Psoas muscle (tissue), 8 donors: ENCODE measurements around the gene GAB2. TPM values are rescaled to one million over a fixed set of nuclear protein-coding genes. Genes with fewer than 3 reads are reported as not detected.

Source experiments
- ATAC-seq, 4 donors: fragments of 200-7000 bp; cut with Tn5 transposase; one replicate each; pipeline ENCODE4 v1.9.1; 2020; ENCODE audit warnings: moderate library complexity in 3 of 4, mild to moderate bottlenecking in 2 of 4
- DNase-seq, 2 donors: peaks; one replicate each; pipeline ENCODE4 v3.0.0-alpha.2; 2020
- H3K27ac ChIP-seq: fragments of 200-600 bp; one replicate; pipeline ENCODE4 v1.8.0; 2022
- H3K27me3 ChIP-seq, 3 donors: fragments of 200-600 bp in 1 of 3; one replicate each; pipeline versions ENCODE4 v1.6.1 to v1.8.0; 2013 to 2022; ENCODE audit warnings: low read length in 2 of 3, mild to moderate bottlenecking in 2 of 3, moderate library complexity in 1 of 3; ENCODE audit not compliant: insufficient read depth in 3 of 3
- H3K36me3 ChIP-seq, 2 donors: fragments of 200-600 bp in 1 of 2; one replicate each; pipeline versions ENCODE4 v1.6.1 to v1.8.0; 2013 to 2022; ENCODE audit warnings: low read depth in 1 of 2, mild to moderate bottlenecking in 1 of 2, moderate library complexity in 1 of 2; ENCODE audit not compliant: insufficient read depth in 1 of 2
- H3K4me1 ChIP-seq: fragments of 200-600 bp; one replicate; pipeline ENCODE4 v1.8.0; 2022
- H3K4me3 ChIP-seq: fragments of 200-600 bp; one replicate; pipeline ENCODE4 v1.8.0; 2022; ENCODE audit warnings: mild to moderate bottlenecking
- H3K9me3 ChIP-seq: fragments of 200-600 bp; one replicate; pipeline ENCODE4 v1.8.0; 2022
- CTCF ChIP-seq: fragments of 200-600 bp; IDR thresholded peaks from one replicate; pipeline ENCODE4 v1.8.0; 2022; ENCODE audit warnings: antibody characterized with exemption
- WGBS, 3 donors: extraction: QIAGEN DNeasy Blood & Tissue Kit; methylation state at CpG; one replicate each; pipeline versions ENCODE4 v1.1.6 to v1.1.7; 2013; 5-methylcytosine and 5-hydroxymethylcytosine counted together
- intact Hi-C, 2 donors: fragments of 100-400 bp; cut with DNase I; formaldehyde crosslinking; loops; one replicate each; pipeline versions ENCODE4 v1.11.0 to v1.14.2; 2022
- polyA plus RNA-seq, 3 donors: library from polyadenylated mRNA; stranded (reverse); fragments of 200-250 nt; gene quantifications; one replicate each; pipeline ENCODE4 v1.2.3, GENCODE V29; 2013
- total RNA-seq, 4 donors: library from RNA; stranded (reverse); fragmentation: NEBNext Ultra II Directional in 2 of 4; extraction: Animal tissue kit (Norgen Biotek cat#: 25700) in 2 of 4; gene quantifications; one replicate each; pipeline versions ENCODE4 v1.2.1 to v1.2.4, GENCODE V29; 2021 to 2023
- donor health status: healthy with polysubstance abuse.
- donor health status: DM: no; HTN: no; CAD: no; lungs with moderate emphysema.
- donor health status: Bipolar disorder and iron deficiency.
- donor health status: healthy.
- donor health status: DM: yes; HTN: yes; CAD: no.
- donor health status: DM: no; HTN: no; CAD: no.
- donor health status: DM: no; HTN: no; CAD: no.
- donor health status: DM: yes; HTN: yes; CAD: no.

GAB2 gene
- total and polyA plus RNA-seq, 7 donors, result 2.7 to 6.3 (median 4.7) TPM

DNA sequence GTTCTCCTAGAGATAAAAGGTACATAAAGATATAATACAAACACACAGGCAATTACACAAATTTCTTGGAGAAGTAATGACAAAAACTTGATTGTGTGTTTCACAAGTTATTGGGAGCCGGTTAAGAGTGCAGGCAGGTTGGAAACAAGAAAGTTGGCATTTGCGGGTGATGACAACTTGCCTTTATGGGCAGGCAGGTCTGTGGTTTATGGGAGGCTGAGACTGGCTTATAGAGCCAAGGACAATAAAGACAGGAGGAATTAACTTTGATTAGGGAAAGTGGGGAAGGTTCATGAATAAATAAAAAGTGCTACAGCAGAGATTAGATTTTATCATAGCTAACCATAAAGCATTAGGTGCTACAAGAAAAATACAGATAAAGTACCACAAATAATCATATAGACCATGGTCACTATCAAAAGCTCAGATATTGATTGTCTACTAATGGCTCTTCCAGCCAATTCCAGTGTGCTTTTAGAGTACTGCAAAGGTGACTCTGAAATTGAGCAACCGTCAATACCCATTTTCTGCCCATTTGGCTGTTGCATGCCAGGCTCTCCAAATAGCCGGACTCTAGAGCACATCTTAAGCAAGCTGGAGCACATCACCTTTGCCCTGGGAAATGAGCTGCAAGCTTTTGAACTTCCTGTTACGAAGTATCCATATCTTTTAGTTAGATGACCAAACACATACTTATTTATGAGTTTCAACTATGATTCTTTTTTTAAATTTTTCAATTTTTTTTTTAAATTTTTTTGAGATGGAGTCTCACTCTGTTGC is 33.9 kb upstream of the GAB2 start:
- Histone ChIP-seq H3K9me3 (no peaks in the 10 kb centered on the region), H3K27ac (no peak overlapping the region), H3K4me1 (no peaks in the 10 kb centered on the region), H3K27me3 (no peaks in the 10 kb centered on the region), H3K36me3 (peaks cover 2 to 15% of the 10 kb centered on the region in 2 donors), H3K4me3 (no peak overlapping the region)
- ATAC-seq (no peak), DNase-seq (no peak)
- TF ChIP-seq CTCF, result no peak
- intact Hi-C loops, result no loop called here
- WGBS, 3 donors, result 95 to 96% (median 95%) methylated on average over 5 of the region's 5 CpGs

DNA sequence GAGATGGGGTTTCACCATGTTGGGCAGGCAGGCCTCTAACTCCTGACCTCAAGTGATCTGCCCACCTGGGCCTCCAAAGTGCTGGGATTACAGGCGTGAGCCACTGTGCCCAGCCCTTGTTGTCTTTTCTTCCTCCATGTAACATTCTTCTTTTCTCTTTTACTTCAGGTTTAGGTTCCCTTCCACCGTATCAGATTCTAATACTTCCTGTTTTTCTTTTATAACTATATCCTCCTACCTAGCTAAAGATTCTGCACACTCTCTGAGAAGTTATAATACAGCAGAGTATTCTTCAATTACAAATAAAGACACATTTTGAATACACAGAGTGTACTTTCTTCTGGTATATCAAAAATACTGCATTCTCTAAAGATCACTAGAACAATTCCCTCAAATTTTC is 33.2 kb upstream of the GAB2 start:
- H3K27ac ChIP-seq, result no peak overlapping the region
- no peak for TF ChIP-seq CTCF
- 86 to 92% (median 87%) methylated on average over 2 of the region's 2 CpGs for WGBS, 3 donors
- H3K4me1 ChIP-seq, result no peaks in the 10 kb centered on the region
- intact Hi-C loops, result no loop called here
- H3K4me3 ChIP-seq, result no peak overlapping the region
- DNase-seq (no peak), ATAC-seq (no peak)
- no peaks in the 10 kb centered on the region for H3K9me3 ChIP-seq
- H3K27me3 ChIP-seq, result no peaks in the 10 kb centered on the region
- H3K36me3 ChIP-seq, result peaks cover 2 to 9% of the 10 kb centered on the region in 2 donors

- intact Hi-C loops, result no loop called here
- H3K9me3 ChIP-seq, result no peaks in the 10 kb centered on the region
- DNase-seq, result no peak
- H3K27ac ChIP-seq, result no peak overlapping the region
- no peak overlapping the region for H3K4me3 ChIP-seq
- no peak for TF ChIP-seq CTCF
- H3K4me1 ChIP-seq, result no peaks in the 10 kb centered on the region
- H3K27me3 ChIP-seq, result no peaks in the 10 kb centered on the region
- H3K36me3 ChIP-seq, result peaks cover 2% of the 10 kb centered on the region in 2 donors
- no peak for ATAC-seq
- 85 to 91% (median 88%) methylated on average over 4 of the region's 4 CpGs for WGBS, 3 donors
These were observed 32.2 kb upstream of the GAB2 start for GRCh38 chr11:78449866-78450265.

DNA sequence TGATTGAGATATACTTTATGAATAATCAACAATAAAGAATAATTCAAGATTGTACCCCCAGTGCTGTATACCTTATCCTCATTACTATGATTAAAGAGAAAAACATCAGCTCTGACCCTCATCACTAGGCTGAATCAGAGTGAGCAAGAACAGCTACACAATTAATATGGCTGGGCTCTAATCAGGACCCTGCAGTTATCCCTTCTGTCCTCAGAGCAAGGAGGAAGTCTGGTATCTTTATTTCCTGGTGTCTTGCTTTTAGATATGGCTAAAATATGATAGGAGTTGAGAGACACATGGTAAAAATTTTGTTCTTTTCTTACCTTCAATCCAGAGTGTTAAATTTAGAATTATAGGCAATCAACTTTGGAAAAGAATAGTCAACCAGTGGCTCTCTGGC is 28.6 kb upstream of the GAB2 start:
- Histone ChIP-seq H3K27ac (no peak overlapping the region), H3K27me3 (no peaks in the 10 kb centered on the region), H3K36me3 (peaks cover 0 to 30% of the 10 kb centered on the region in 2 donors), H3K4me3 (no peak overlapping the region), H3K9me3 (no peaks in the 10 kb centered on the region), H3K4me1 (no peaks in the 10 kb centered on the region)
- no peak for DNase-seq
- TF ChIP-seq CTCF, result no peak
- ATAC-seq, result no peak
- intact Hi-C loops, result no loop called here

- no peak for DNase-seq
- no peak overlapping the region for H3K4me3 ChIP-seq
- H3K36me3 ChIP-seq, result peaks cover 0 to 30% of the 10 kb centered on the region in 2 donors
- no peaks in the 10 kb centered on the region for H3K4me1 ChIP-seq
- H3K27ac ChIP-seq, result no peak overlapping the region
- no peak for ATAC-seq
- intact Hi-C loops, result no loop called here
- no peak for TF ChIP-seq CTCF
- no peaks in the 10 kb centered on the region for H3K27me3 ChIP-seq
- no peaks in the 10 kb centered on the region for H3K9me3 ChIP-seq
- WGBS, 3 donors, result 74 to 93% (median 88%) methylated on average over 1 of the region's 1 CpG
These were observed 27.1 kb upstream of the GAB2 start for GRCh38 chr11:78444726-78445125.
